ENCODE results near the gene WIPF2. TPM values are rescaled to one million over a fixed set of nuclear protein-coding genes. Genes with fewer than 3 reads are reported as not detected.

WIPF2 gene
- total and polyA plus RNA-seq, 2 donors (not counting 3 experiments of a cell fraction or from before 2014, with no cell fraction given) = 8.4 to 30.4 TPM

GRCh38 chr17:40283662-40284061, 64.6 kb downstream of the WIPF2 start:
- H3K9ac ChIP-seq (replicated peaks; ENCODE audit: extremely low read depth, insufficient read depth, low read length) = peak overlapping the region; percentile 45
- peak overlapping the region; percentile 83 for H3K4me2 ChIP-seq (ENCODE audit: insufficient read depth, low read length)
- peak overlapping the region; percentile 78 for H3K27ac ChIP-seq (ENCODE audit: insufficient read depth, low read depth, low read length)
- no peak overlapping the region for H2AFZ ChIP-seq (ENCODE audit: low read depth, low read length)
- no TSS peak for BruUV-seq (replicated peaks)
- dilution Hi-C loops (cut with MboI; ENCODE audit: extremely low pct_ligation_motif_present, low sequenced_read_pairs) (no loop called here), intact Hi-C loops (cut with micrococcal nuclease) (loop anchor here (10.0 kb wide), 1 partner anchor 269 kb away; the partner anchor contains the start of gene CSF3)
- H3K9me3 ChIP-seq (replicated peaks; ENCODE audit: control insufficient read depth, insufficient read depth, low read length) = no peaks in the 10 kb centered on the region
- peaks cover 3% of the 10 kb centered on the region for H3K79me2 ChIP-seq (ENCODE audit: control insufficient read depth, insufficient read depth, low read length)
- no peaks in the 10 kb centered on the region for H3K9me1 ChIP-seq (replicated peaks; ENCODE audit: control insufficient read depth, extremely low read depth, insufficient read depth, low read length)
- H4K20me1 ChIP-seq (replicated peaks; ENCODE audit: control insufficient read depth, extremely low read depth, insufficient read depth, low read length) = no peaks in the 10 kb centered on the region
- H3K4me3 ChIP-seq (replicated peaks in 1 of 3; ENCODE audit: insufficient read depth in 1 of 3, low read depth in 1 of 3, low read length in 3 of 3) = peak overlapping the region in 1 of 3 experiments; percentile 23
- TF ChIP-seq EZH2 (IDR thresholded peaks at IDR 0.05; ENCODE audit: borderline replicate concordance, low read depth, low read length, severe bottlenecking) = no peak
- peak; percentile 89 for TF ChIP-seq FOS (IDR thresholded peaks at IDR 0.05; ENCODE audit: borderline replicate concordance, insufficient read depth, low read length)
- no peak for TF ChIP-seq CTCF (IDR thresholded peaks at IDR 0.05; ENCODE audit: extremely low read depth in 1 of 2, insufficient read depth in 1 of 2, low read depth in 1 of 2, low read length in 2 of 2)
- TF ChIP-seq JUN (IDR thresholded peaks at IDR 0.05; ENCODE audit: borderline replicate concordance, insufficient read depth, insufficient read length, low read depth) = peak; percentile 10
- no peak for TF ChIP-seq MYC (IDR thresholded peaks at IDR 0.05; ENCODE audit: low read depth, low read length)
- no peak for TF ChIP-seq POLR2A (IDR thresholded peaks at IDR 0.05; ENCODE audit: low read depth, low read length)
- no peak for TF ChIP-seq GATA2 (IDR thresholded peaks at IDR 0.05; ENCODE audit: insufficient read depth, insufficient read length, low read depth, low read length)
- no peak for TF ChIP-seq MAX (IDR thresholded peaks at IDR 0.05; ENCODE audit: insufficient read depth, insufficient read length)
- no peak for TF ChIP-seq POLR2AphosphoS5 (IDR thresholded peaks at IDR 0.05; ENCODE audit: insufficient read depth, low read depth, low read length)
- FAIRE-seq (peak; percentile 73), DNase-seq (ENCODE audit: low read depth, low spot score) (peak; percentile 61)
- ChIA-PET CTCF (interaction anchor here (0.6 to 2.4 kb wide), 7 partner anchors 9 to 143 kb away, joined by 3 to 13 read pairs (median 7); partner anchors contain the start of genes CASC3 and WIPF2), POLR2A (interaction anchor here (0.6 to 0.8 kb wide), 2 partner anchors 36 to 44 kb away, joined by 3 read pairs; no protein-coding TSS in a partner anchor)
- no peaks in the 10 kb centered on the region for H3K27me3 ChIP-seq (ENCODE audit: control insufficient read depth in 2 of 2, insufficient read depth in 2 of 2, low read length in 2 of 2)
- peaks cover 25% of the 10 kb centered on the region for H3K4me1 ChIP-seq (ENCODE audit: control insufficient read depth, extremely low read depth, insufficient read depth, low read length)
- peaks cover 3 to 11% of the 10 kb centered on the region in 2 experiments for H3K36me3 ChIP-seq (ENCODE audit: control insufficient read depth in 2 of 2, extremely low read depth in 1 of 2, insufficient read depth in 2 of 2, low read length in 2 of 2)

Measured in endothelial cell of umbilical vein (primary cell).